Naive thymus-derived CD8-positive, alpha-beta T cell (primary cell): ENCODE results near the gene DSCAML1. TPM values are rescaled to one million over a fixed set of nuclear protein-coding genes. Genes with fewer than 3 reads are reported as not detected.

ENCODE experiments used
- ATAC-seq, 2 donors: fragments of 150-1000 bp; cut with Tn5 transposase in 1 of 2; sonication (Bioruptor Pico), chemical (Tn5 transposase) in 1 of 2; 1 replicate in 1 of 2; 2 replicates in 1 of 2; pipeline ENCODE4 v1.10.0; 2021; ENCODE audit warnings: mild to moderate bottlenecking in 2 of 2, moderate library complexity in 2 of 2
- POLR2A ChIA-PET: fragments of 350-600 bp; sonication (Branson Sonifier 250); formaldehyde crosslinking; loops from one replicate; lab custom pipeline; 2021; ENCODE audit warnings: antibody characterized with exemption; lab: Charles Lee
- DNase-seq, 10 donors: peaks; one replicate each; pipeline versions ENCODE4 v3.0.0 to v3.0.0-alpha.2; 2020 to 2022
- H3K27ac Mint-ChIP-seq, 10 donors: one replicate each; pipeline ENCODE4 v1.8.0; 2020 to 2022; ENCODE audit warnings: mild to moderate bottlenecking in 10 of 10, mixed read lengths in 10 of 10, moderate library complexity in 4 of 10, inconsistent platforms in 1 of 10
- H3K27me3 Mint-ChIP-seq, 5 donors: one replicate each; pipeline ENCODE4 v1.8.0; 2021 to 2022; ENCODE audit warnings: mixed read lengths in 5 of 5
- H3K36me3 Mint-ChIP-seq, 3 donors: one replicate each; pipeline ENCODE4 v1.8.0; 2020 to 2022; ENCODE audit warnings: mixed read lengths in 3 of 3, mild to moderate bottlenecking in 2 of 3, inconsistent platforms in 1 of 3
- H3K4me1 Mint-ChIP-seq, 4 donors: one replicate each; pipeline ENCODE4 v1.8.0; 2021 to 2022; ENCODE audit warnings: mixed read lengths in 4 of 4
- H3K4me3 Mint-ChIP-seq, 10 donors: one replicate each; pipeline ENCODE4 v1.8.0; 2020 to 2022; ENCODE audit warnings: mild to moderate bottlenecking in 10 of 10, mixed read lengths in 10 of 10, moderate library complexity in 6 of 10, inconsistent platforms in 1 of 10
- H3K9me3 Mint-ChIP-seq, 9 donors: one replicate each; pipeline ENCODE4 v1.8.0; 2020 to 2022; ENCODE audit warnings: mixed read lengths in 9 of 9, mild to moderate bottlenecking in 3 of 9, inconsistent platforms in 1 of 9, moderate library complexity in 1 of 9
- polyA plus RNA-seq, 3 donors: library from polyadenylated mRNA; unstranded; fragments of 300-500 nt; fragmentation: Illumina TruSeq; gene quantifications; one replicate each; pipeline ENCODE4 v1.2.3, GENCODE V29; 2021
- total RNA-seq, 8 experiments: library from RNA in 2 of 8; stranded (reverse) in 2 of 8; gene quantifications; one replicate each; pipeline ENCODE4 v1.2.3 and lab custom pipeline; 2021 to 2026

Gene DSCAML1
- total and polyA plus RNA-seq, 5 experiments from 2014 or later: 0.12 to 2.1 (median 0.15) TPM

- DNase-seq (no peak), ATAC-seq (no peak)
- H3K9me3 Mint-ChIP-seq: no peaks in the 10 kb centered on the region
- H3K4me1 Mint-ChIP-seq: peaks cover 0 to 2% (median 0%) of the 10 kb centered on the region in 4 donors
- POLR2A ChIA-PET: no interaction called here
- H3K27me3 Mint-ChIP-seq: peaks cover 3 to 20% (median 8%) of the 10 kb centered on the region in 5 donors
- H3K4me3 Mint-ChIP-seq: no peak overlapping the region
- H3K36me3 Mint-ChIP-seq: no peaks in the 10 kb centered on the region
- H3K27ac Mint-ChIP-seq: no peak overlapping the region
Observed at GRCh38 chr11:117591316-117592039, 205.5 kb downstream of the DSCAML1 start.

DNA sequence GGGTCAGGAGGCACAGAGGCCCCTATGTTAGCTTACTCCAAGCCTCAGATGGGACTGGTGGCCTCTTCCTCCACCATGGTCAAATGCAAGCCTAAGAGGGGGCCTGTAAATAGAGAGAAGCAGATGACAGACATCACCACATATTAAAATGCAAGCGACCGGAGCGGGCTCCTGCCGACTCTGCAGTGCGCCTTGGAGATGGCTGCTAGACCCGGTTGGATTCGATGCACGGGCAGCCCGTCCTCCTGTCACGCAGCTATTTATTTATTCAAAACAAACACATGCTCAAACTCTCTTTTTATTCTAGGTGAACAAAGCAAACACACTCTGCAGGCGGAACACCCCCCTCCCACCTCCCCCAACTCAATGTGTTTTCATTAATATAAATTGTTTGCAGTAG lies 208.0 kb downstream of the DSCAML1 start:
- Mint-ChIP-seq H3K4me3 (no peak overlapping the region), H3K27ac (no peak overlapping the region), H3K27me3 (peaks cover 0 to 8% (median 0%) of the 10 kb centered on the region in 5 donors), H3K9me3 (no peaks in the 10 kb centered on the region), H3K4me1 (no peaks in the 10 kb centered on the region), H3K36me3 (no peaks in the 10 kb centered on the region)
- DNase-seq: no peak
- ATAC-seq: no peak
- POLR2A ChIA-PET: no interaction called here

- H3K4me1 Mint-ChIP-seq: no peaks in the 10 kb centered on the region
- POLR2A ChIA-PET: no interaction called here
- no peak for ATAC-seq
- H3K4me3 Mint-ChIP-seq: no peak overlapping the region
- no peaks in the 10 kb centered on the region for H3K36me3 Mint-ChIP-seq
- H3K27ac Mint-ChIP-seq: no peak overlapping the region
- H3K9me3 Mint-ChIP-seq: no peaks in the 10 kb centered on the region
- DNase-seq: no peak
- peaks cover 0 to 8% (median 0%) of the 10 kb centered on the region in 5 donors for H3K27me3 Mint-ChIP-seq
Observed at GRCh38 chr11:117588166-117588810, 208.7 kb downstream of the DSCAML1 start.

DNA sequence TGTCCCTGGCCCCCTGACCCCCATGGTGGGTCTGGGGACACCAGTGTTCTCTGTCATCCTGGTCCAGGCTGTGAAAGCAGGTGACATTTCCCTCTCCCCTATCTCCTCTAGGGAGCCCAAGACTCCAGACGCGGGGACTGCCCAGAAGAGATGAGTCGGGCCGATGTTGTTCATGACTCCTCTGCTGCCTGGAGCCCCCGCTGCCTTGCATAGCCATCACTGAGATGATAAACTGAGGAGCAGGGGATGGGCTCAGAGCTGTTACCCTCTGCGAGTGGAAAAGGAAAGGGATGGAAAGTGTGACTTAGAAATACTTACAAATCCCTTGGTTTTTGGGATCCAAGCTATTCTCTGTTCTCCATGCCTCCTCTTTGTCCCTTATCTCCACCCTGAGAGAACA lies 209.6 kb downstream of the DSCAML1 start:
- Mint-ChIP-seq H3K27me3 (peaks cover 0 to 8% (median 2%) of the 10 kb centered on the region in 5 donors), H3K36me3 (no peaks in the 10 kb centered on the region), H3K4me3 (no peak overlapping the region), H3K27ac (no peak overlapping the region), H3K9me3 (no peaks in the 10 kb centered on the region), H3K4me1 (no peaks in the 10 kb centered on the region)
- DNase-seq (no peak), ATAC-seq (no peak)
- POLR2A ChIA-PET: no interaction called here

DNA sequence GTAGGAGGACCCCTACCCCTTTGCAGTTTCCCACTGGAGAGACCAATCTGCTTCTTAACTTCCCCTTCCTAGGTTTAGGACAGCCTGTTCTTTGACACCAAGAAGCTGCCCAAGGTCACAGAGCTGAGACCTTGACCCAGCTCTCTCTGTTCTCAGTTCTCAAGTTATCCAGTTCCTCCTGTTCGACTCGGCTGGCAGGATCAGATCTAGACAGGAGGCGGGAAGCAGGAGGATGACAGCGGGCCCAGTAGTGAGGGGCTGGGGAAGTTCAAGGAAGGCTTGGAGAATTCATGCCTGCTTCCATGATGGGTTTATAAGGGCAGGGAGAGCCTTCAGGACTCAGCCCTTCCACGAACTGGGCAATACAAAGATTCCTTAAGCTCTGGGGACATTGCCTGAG lies 210.6 kb downstream of the DSCAML1 start:
- H3K4me3 Mint-ChIP-seq: no peak overlapping the region
- no peaks in the 10 kb centered on the region for H3K36me3 Mint-ChIP-seq
- no peak for DNase-seq
- H3K27me3 Mint-ChIP-seq: peaks cover 0 to 9% (median 5%) of the 10 kb centered on the region in 5 donors
- POLR2A ChIA-PET: no interaction called here
- ATAC-seq: no peak
- no peaks in the 10 kb centered on the region for H3K4me1 Mint-ChIP-seq
- H3K9me3 Mint-ChIP-seq: no peaks in the 10 kb centered on the region
- H3K27ac Mint-ChIP-seq: no peak overlapping the region

- no peaks in the 10 kb centered on the region for H3K9me3 Mint-ChIP-seq
- no peaks in the 10 kb centered on the region for H3K36me3 Mint-ChIP-seq
- no peak overlapping the region for H3K27ac Mint-ChIP-seq
- ATAC-seq (no peak), DNase-seq (no peak)
- POLR2A ChIA-PET: no interaction called here
- H3K4me3 Mint-ChIP-seq: no peak overlapping the region
- H3K4me1 Mint-ChIP-seq: no peaks in the 10 kb centered on the region
- H3K27me3 Mint-ChIP-seq: peaks cover 0 to 9% (median 5%) of the 10 kb centered on the region in 5 donors
Observed at GRCh38 chr11:117585631-117586030, 211.4 kb downstream of the DSCAML1 start.

GRCh38 chr11:117584056-117584830 lies 212.8 kb downstream of the DSCAML1 start:
- no peak for DNase-seq
- H3K27ac Mint-ChIP-seq: no peak overlapping the region
- POLR2A ChIA-PET: no interaction called here
- H3K27me3 Mint-ChIP-seq: peaks cover 0 to 9% (median 6%) of the 10 kb centered on the region in 5 donors
- H3K4me1 Mint-ChIP-seq: no peaks in the 10 kb centered on the region
- ATAC-seq: no peak
- H3K9me3 Mint-ChIP-seq: no peaks in the 10 kb centered on the region
- H3K4me3 Mint-ChIP-seq: no peak overlapping the region
- H3K36me3 Mint-ChIP-seq: no peaks in the 10 kb centered on the region

DNA sequence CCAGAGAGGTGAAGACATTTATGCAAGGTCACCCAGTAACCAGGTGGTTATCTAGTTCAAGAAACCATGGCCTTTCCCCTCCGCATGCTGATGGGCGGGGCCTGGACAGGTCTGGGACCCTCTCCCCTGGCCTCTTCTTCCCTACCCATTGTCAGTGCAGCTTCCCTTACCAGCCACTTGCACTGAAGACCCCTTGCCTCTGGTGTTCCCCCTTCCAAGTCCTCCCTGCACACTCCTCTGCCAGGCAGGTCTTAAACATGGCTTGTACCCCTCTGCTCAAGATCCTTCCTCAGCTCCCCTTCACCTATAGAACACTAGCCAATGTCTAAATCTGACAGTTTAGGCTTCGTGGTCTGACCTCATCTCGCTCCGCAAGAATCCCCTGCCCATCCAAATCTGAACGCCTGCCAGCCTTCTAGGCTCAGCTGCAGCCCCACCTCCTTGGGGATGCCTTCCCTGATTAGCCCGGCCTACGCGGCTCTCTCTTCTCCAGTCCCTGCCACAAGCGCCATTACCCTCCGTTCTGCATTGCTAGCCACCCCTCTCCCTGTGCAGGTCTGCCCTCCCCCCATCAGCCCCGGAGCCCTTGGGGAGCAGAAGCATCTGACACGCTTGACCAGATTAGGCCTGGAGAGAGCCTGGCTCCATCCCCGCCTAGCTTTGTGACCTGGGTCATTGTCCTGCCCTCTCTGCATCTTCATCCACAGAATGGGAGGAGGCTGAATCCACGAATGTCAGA lies 213.8 kb downstream of the DSCAML1 start:
- no peak overlapping the region for H3K4me3 Mint-ChIP-seq
- POLR2A ChIA-PET: no interaction called here
- DNase-seq (no peak), ATAC-seq (no peak)
- peaks cover 5 to 14% (median 9%) of the 10 kb centered on the region in 5 donors for H3K27me3 Mint-ChIP-seq
- H3K36me3 Mint-ChIP-seq: no peaks in the 10 kb centered on the region
- no peak overlapping the region for H3K27ac Mint-ChIP-seq
- no peaks in the 10 kb centered on the region for H3K9me3 Mint-ChIP-seq
- H3K4me1 Mint-ChIP-seq: no peaks in the 10 kb centered on the region

- DNase-seq (no peak), ATAC-seq (no peak)
- H3K4me3 Mint-ChIP-seq: no peak overlapping the region
- peaks cover 6 to 14% (median 6%) of the 10 kb centered on the region in 5 donors for H3K27me3 Mint-ChIP-seq
- H3K4me1 Mint-ChIP-seq: no peaks in the 10 kb centered on the region
- no peaks in the 10 kb centered on the region for H3K36me3 Mint-ChIP-seq
- H3K9me3 Mint-ChIP-seq: no peaks in the 10 kb centered on the region
- H3K27ac Mint-ChIP-seq: no peak overlapping the region
- POLR2A ChIA-PET: no interaction called here
Observed at GRCh38 chr11:117582433-117582832, 214.6 kb downstream of the DSCAML1 start.

DNA sequence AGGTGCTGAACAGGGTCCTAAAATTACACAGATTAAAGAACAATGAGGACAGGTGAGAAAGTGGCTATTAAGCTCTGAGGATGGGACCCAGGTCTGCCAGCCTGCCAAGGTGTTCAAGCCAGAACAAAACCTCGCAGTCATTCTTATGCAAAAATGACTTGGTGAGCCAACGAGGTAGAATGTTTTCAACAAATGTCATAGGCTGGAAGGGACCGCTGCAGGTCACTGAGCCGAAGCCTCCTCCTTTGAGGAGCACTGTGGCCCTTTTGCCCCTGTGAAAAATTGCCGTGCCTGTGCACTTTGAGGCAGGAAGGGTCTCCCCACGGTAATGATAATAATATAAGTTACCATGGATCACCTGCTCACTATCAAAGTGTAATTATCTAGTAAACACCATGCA lies 216.2 kb downstream of the DSCAML1 start:
- Mint-ChIP-seq H3K9me3 (no peaks in the 10 kb centered on the region), H3K4me3 (no peak overlapping the region), H3K27me3 (peaks cover 6 to 14% (median 6%) of the 10 kb centered on the region in 5 donors), H3K4me1 (no peaks in the 10 kb centered on the region), H3K36me3 (no peaks in the 10 kb centered on the region), H3K27ac (no peak overlapping the region)
- ATAC-seq (no peak), DNase-seq (no peak)
- POLR2A ChIA-PET: no interaction called here

GRCh38 chr11:117579161-117579560 lies 217.9 kb downstream of the DSCAML1 start:
- H3K27me3 Mint-ChIP-seq: peaks cover 6 to 14% (median 6%) of the 10 kb centered on the region in 5 donors
- ATAC-seq (no peak), DNase-seq (no peak)
- POLR2A ChIA-PET: no interaction called here
- no peaks in the 10 kb centered on the region for H3K36me3 Mint-ChIP-seq
- H3K4me3 Mint-ChIP-seq: no peak overlapping the region
- no peaks in the 10 kb centered on the region for H3K4me1 Mint-ChIP-seq
- no peaks in the 10 kb centered on the region for H3K9me3 Mint-ChIP-seq
- H3K27ac Mint-ChIP-seq: no peak overlapping the region

DNA sequence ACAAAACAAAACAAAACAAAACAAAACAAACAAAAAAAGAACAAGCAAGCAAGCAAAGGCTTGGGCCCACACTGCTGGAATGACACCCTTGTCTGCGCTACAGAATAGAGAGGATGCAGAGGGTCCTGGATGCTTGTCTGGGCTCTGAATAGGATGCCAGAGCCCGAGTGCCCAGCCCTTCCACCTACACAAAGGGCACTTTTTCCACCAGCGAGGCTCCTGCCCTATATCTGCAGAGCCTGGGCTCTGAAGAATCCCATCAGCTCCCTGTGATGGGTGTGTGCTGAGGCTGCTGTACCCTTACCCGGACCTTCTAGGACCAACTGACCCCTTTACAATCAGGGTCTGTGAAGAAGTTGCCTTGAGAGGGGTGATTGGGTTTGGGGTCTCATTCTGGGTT lies 221.2 kb downstream of the DSCAML1 start:
- H3K27ac Mint-ChIP-seq: no peak overlapping the region
- H3K4me1 Mint-ChIP-seq: peaks cover 0 to 2% (median under 1%) of the 10 kb centered on the region in 4 donors
- H3K9me3 Mint-ChIP-seq: no peaks in the 10 kb centered on the region
- peaks cover 0 to 11% (median 7%) of the 10 kb centered on the region in 5 donors for H3K27me3 Mint-ChIP-seq
- H3K4me3 Mint-ChIP-seq: no peak overlapping the region
- ATAC-seq (no peak), DNase-seq (no peak)
- no peaks in the 10 kb centered on the region for H3K36me3 Mint-ChIP-seq
- POLR2A ChIA-PET: no interaction called here
